ENCODE measurements around the gene GCSH. TPM values are rescaled to one million over a fixed set of nuclear protein-coding genes. Genes with fewer than 3 reads are reported as not detected.

The GCSH gene
- total and polyA plus RNA-seq, 12 donors, result 10.3 to 80.1 (median 24.6) TPM

- peaks cover 4% of the 10 kb centered on the region in 2 donors for H3K4me1 ChIP-seq (replicated peaks in 1 of 2)
- H3K27me3 ChIP-seq, result no peaks in the 10 kb centered on the region
- H3K4me3 ChIP-seq, result peak overlapping the region in 3 of 4 donors; percentile 3 to 65 (median 61)
- H3K27ac ChIP-seq, result peak overlapping the region in 4 of 5 donors; percentile 46 to 83 (median 82)
- TF ChIP-seq POLR2A (IDR thresholded peaks at IDR 0.05) (no peak), CTCF (IDR thresholded peaks at IDR 0.05) (no peak)
- 0% methylated on average over 14 to 22 of the region's 22 CpGs; no CpG with 5 or more reads in 1 of the 4 donors for WGBS, 4 donors
- no peaks in the 10 kb centered on the region for H3K36me3 ChIP-seq (replicated peaks in 1 of 2)
- H3K9me3 ChIP-seq (replicated peaks in 1 of 3), result no peaks in the 10 kb centered on the region
- intact Hi-C loops (cut with DNase I), result loop anchor here in 1 of 2 donors (10.0 kb wide), 1 partner anchor 61 kb away; the partner anchor contains the start of gene ATMIN
- no peak for DNase-seq
Observed at GRCh38 chr16:81095653-81095952, 592 bp downstream of the GCSH start.

GRCh38 chr16:81094771-81095251 lies 1.4 kb downstream of the GCSH start:
- Histone ChIP-seq H3K4me1 (replicated peaks in 1 of 2) (peaks cover 4% of the 10 kb centered on the region in 2 donors), H3K36me3 (replicated peaks in 1 of 2) (no peaks in the 10 kb centered on the region), H3K27ac (no peak overlapping the region), H3K4me3 (peak overlapping the region in 1 of 4 donors; percentile 61), H3K9me3 (replicated peaks in 1 of 3) (no peaks in the 10 kb centered on the region), H3K27me3 (no peaks in the 10 kb centered on the region)
- intact Hi-C loops (cut with DNase I), result loop anchor here in 1 of 2 donors (10.0 kb wide), 1 partner anchor 60 kb away; the partner anchor contains the start of gene ATMIN
- whole genome bisulfite sequencing, 4 donors, result 73 to 80% (median 76%) methylated on average over 21 of the region's 21 CpGs
- no peak for DNase-seq
- TF ChIP-seq POLR2A (IDR thresholded peaks at IDR 0.05) (no peak), CTCF (IDR thresholded peaks at IDR 0.05) (no peak)

GRCh38 chr16:81088836-81089235 lies 7.4 kb downstream of the GCSH start:
- no peak for DNase-seq
- Histone ChIP-seq H3K9me3 (replicated peaks in 1 of 3) (no peaks in the 10 kb centered on the region), H3K4me3 (no peak overlapping the region), H3K4me1 (replicated peaks in 1 of 2) (no peaks in the 10 kb centered on the region), H3K27me3 (no peaks in the 10 kb centered on the region), H3K27ac (no peak overlapping the region), H3K36me3 (replicated peaks in 1 of 2) (no peaks in the 10 kb centered on the region)
- intact Hi-C loops (cut with DNase I), result no loop called here
- TF ChIP-seq CTCF (IDR thresholded peaks at IDR 0.05), result no peak
- no peak for TF ChIP-seq POLR2A (IDR thresholded peaks at IDR 0.05)
- WGBS, 4 donors, result 94 to 97% (median 96%) methylated on average over 5 of the region's 5 CpGs

- no peak overlapping the region for H3K4me3 ChIP-seq
- intact Hi-C loops (cut with DNase I), result no loop called here
- no peak for DNase-seq
- H3K27ac ChIP-seq, result no peak overlapping the region
- H3K27me3 ChIP-seq, result no peaks in the 10 kb centered on the region
- WGBS, 4 donors, result 92 to 96% (median 93%) methylated on average over 4 of the region's 4 CpGs
- H3K4me1 ChIP-seq (replicated peaks in 1 of 2), result peaks cover 0 to 12% of the 10 kb centered on the region in 2 donors
- TF ChIP-seq CTCF (IDR thresholded peaks at IDR 0.05), result no peak
- no peak for TF ChIP-seq POLR2A (IDR thresholded peaks at IDR 0.05)
- no peaks in the 10 kb centered on the region for H3K36me3 ChIP-seq (replicated peaks in 1 of 2)
- no peaks in the 10 kb centered on the region for H3K9me3 ChIP-seq (replicated peaks in 1 of 3)
Observed at GRCh38 chr16:81081014-81081413, 15.2 kb downstream of the GCSH start.
